ENCODE measurements around the gene POU2AF1.

- TF ChIP-seq CTCF (conservative IDR thresholded peaks at IDR 0.05 in 1 of 2, IDR thresholded peaks at IDR 0.05 in 1 of 2; ENCODE audit: extremely low read depth in 1 of 2, insufficient read depth in 1 of 2, low read depth in 1 of 2, low read length in 2 of 2) = no peak
- no peak for TF ChIP-seq EZH2 (IDR thresholded peaks at IDR 0.05; ENCODE audit: borderline replicate concordance, low read length)
These were observed 32.4 kb upstream of the POU2AF1 start for GRCh38 chr11:111411456-111411855.
